Astrocyte of the cerebellum (primary cell): ENCODE results near the gene RHBDL1.

Experiments
- DNase-seq: peaks from one replicate; pipeline ENCODE4 v3.0.0-alpha.2; 2011; ENCODE audit warnings: low read depth
- H3K4me3 ChIP-seq: 2 replicates; pipeline ENCODE4 v1.5.1; 2011; ENCODE audit warnings: mild to moderate bottlenecking, low read depth, low read length, moderate library complexity
- in situ Hi-C: cut with HindIII; loops from 2 replicates; pipeline ENCODE4 v1.10.0; 2017; ENCODE audit warnings: low sequenced_read_pairs
- TF ChIP-seq, protein P1 (sequence below): IDR thresholded peaks from 2 replicates; pipeline ENCODE4 v1.5.1; 2012; ENCODE audit warnings: low read length, low read depth, moderate library complexity, mild to moderate bottlenecking; ENCODE audit errors: missing control alignments

The RHBDL1 gene

GRCh38 chr16:662597-662996 lies 12.9 kb upstream of the RHBDL1 start:
- in situ Hi-C loops = no loop called here
- TF ChIP-seq, protein P1, sequence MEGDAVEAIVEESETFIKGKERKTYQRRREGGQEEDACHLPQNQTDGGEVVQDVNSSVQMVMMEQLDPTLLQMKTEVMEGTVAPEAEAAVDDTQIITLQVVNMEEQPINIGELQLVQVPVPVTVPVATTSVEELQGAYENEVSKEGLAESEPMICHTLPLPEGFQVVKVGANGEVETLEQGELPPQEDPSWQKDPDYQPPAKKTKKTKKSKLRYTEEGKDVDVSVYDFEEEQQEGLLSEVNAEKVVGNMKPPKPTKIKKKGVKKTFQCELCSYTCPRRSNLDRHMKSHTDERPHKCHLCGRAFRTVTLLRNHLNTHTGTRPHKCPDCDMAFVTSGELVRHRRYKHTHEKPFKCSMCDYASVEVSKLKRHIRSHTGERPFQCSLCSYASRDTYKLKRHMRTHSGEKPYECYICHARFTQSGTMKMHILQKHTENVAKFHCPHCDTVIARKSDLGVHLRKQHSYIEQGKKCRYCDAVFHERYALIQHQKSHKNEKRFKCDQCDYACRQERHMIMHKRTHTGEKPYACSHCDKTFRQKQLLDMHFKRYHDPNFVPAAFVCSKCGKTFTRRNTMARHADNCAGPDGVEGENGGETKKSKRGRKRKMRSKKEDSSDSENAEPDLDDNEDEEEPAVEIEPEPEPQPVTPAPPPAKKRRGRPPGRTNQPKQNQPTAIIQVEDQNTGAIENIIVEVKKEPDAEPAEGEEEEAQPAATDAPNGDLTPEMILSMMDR = no peak
- H3K4me3 ChIP-seq = no peak overlapping the region
- DNase-seq = no peak

DNA sequence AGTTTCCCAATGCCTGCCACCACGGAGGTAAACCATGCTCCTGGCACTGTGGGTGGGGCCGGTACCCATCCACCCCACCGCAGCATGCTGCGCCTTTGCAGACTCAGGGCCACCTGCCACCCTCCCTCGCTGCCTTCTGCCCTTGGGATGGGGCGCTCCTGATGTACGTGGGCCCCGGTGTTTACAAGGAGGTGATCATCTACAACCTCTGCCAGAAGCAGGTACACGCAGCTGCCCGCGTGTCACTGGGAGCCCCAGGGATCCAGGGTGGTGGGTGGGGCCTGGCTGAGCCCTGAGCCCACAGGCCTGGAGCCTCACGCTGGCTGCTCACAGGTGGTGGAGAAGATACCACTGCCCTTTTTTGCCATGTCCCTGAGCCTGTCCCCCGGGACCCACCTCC lies 8.9 kb upstream of the RHBDL1 start:
- in situ Hi-C loops = no loop called here
- no peak overlapping the region for H3K4me3 ChIP-seq
- TF ChIP-seq, protein P1 = no peak
- DNase-seq = no peak

DNA sequence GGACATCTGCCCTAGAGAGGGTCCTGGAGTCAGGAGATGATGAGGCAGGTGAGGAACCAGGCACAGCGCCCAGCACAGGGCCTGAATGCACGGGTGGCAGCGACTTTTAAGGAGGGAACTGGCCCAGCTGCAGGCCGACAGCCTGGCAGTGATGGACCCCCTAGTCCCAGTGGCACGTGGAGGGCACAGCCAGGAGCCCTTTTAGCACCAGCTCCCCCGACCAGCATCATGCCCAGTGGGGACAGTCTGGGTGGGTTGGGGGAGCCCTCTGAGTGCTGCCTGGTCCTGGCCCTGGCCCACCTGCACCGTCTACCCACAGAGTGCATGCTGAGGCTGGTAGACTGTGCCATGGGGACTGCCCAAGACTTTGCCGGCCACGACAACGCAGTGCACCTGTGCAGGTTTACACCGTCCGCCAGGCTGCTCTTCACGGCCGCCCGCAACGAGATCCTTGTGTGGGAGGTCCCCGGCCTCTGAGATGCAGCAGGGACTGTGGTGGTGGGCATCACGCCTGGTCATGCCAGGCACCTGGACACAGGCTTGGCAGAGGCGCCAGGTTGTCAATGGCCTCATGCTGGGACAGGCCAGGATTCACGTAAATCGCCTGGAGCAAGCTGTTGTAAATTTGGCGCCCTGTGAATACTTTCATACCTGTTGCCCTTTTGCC lies 8.2 kb upstream of the RHBDL1 start:
- in situ Hi-C loops = no loop called here
- no peak for DNase-seq
- no peak overlapping the region for H3K4me3 ChIP-seq
- TF ChIP-seq, protein P1 = no peak

GRCh38 chr16:667780-668518 lies 7.5 kb upstream of the RHBDL1 start, which contains the start of gene RHOT2:
TSS of gene RHOT2 (plus strand) at chr16:668132. CDS start at chr16:668200, 68 bp downstream.
- peak; percentile 68 for DNase-seq
- in situ Hi-C loops = no loop called here
- peak within 1 kb of the TSS; percentile 94 for H3K4me3 ChIP-seq
- TF ChIP-seq, protein P1 = peak; percentile 65

- H3K4me3 ChIP-seq = peak overlapping the region; percentile 94
- TF ChIP-seq, protein P1 = no peak
- DNase-seq = no peak
Observed at GRCh38 chr16:668519-669171, 6.8 kb upstream of the RHBDL1 start.

GRCh38 chr16:669666-670065 lies 5.8 kb upstream of the RHBDL1 start:
- DNase-seq = no peak
- no peak overlapping the region for H3K4me3 ChIP-seq
- TF ChIP-seq, protein P1 = no peak
- in situ Hi-C loops = no loop called here

More at GRCh38 chr16:668519-669171, 6.8 kb upstream of the RHBDL1 start:
- in situ Hi-C loops = no loop called here
